H1 (cell line): ENCODE results near the gene RNF175. TPM values are rescaled to one million over a fixed set of nuclear protein-coding genes. Genes with fewer than 3 reads are reported as not detected.

Source experiments
- CREB1 ChIP-seq: IDR thresholded peaks from 2 replicates; pipeline ENCODE4 v1.6.1; 2012; ENCODE audit warnings: inconsistent platforms
- CTBP2 ChIP-seq: IDR thresholded peaks from 2 replicates; pipeline ENCODE4 v1.7.0; 2011; ENCODE audit warnings: borderline replicate concordance, mild to moderate bottlenecking, moderate library complexity, mixed read lengths, low read length; ENCODE audit not compliant: insufficient read depth, insufficient read length
- HDAC6 ChIP-seq: IDR thresholded peaks from one replicate; pipeline ENCODE4 v1.7.1; 2012; ENCODE audit warnings: low read depth, mild to moderate bottlenecking, inconsistent platforms, low read length, moderate library complexity
- JUN ChIP-seq: IDR thresholded peaks from 2 replicates; pipeline ENCODE4 v1.6.1; 2011; ENCODE audit warnings: low read depth, mild to moderate bottlenecking, improper control_type of control experiment, low read length
- KDM5A ChIP-seq: fragments of 200-600 bp; IDR thresholded peaks from 2 replicates; pipeline ENCODE4 v1.7.1; 2012; ENCODE audit warnings: mild to moderate bottlenecking, low read length, inconsistent platforms, mixed read lengths
- TAF1 ChIP-seq: IDR thresholded peaks from 2 replicates; pipeline ENCODE4 v1.6.1; 2011; ENCODE audit warnings: mild to moderate bottlenecking, low read depth, low read length
- ZNF274 ChIP-seq: IDR thresholded peaks from 2 replicates; pipeline ENCODE4 v1.7.0; 2012; ENCODE audit warnings: low read length, borderline replicate concordance; ENCODE audit errors: extremely low read depth
- polyA plus RNA-seq, 7 experiments: library from polyadenylated mRNA; depleted of rRNA in 3 of 7; stranded (reverse) in 5 of 7; unstranded in 2 of 7; fragments of >200 nt in 5 of 7; fragments of 200-250 nt in 2 of 7; gene quantifications; 1 replicate in 5 of 7; 2 replicates in 1 of 7; 4 replicates in 1 of 7; pipeline versions ENCODE4 v1.2.1 to v1.2.3, GENCODE V29; 2011 to 2013; ENCODE audit warnings: missing spikeins in 2 of 7, mixed read lengths in 2 of 7
- total RNA-seq: library from RNA; stranded (reverse); fragmentation: NEBNext Ultra II Directional; extraction: Animal tissue kit (Norgen Biotek cat#: 25700); gene quantifications from 2 replicates; pipeline ENCODE4 v1.2.1, GENCODE V29; 2021
- TF ChIP-seq, protein P1 (sequence below): fragments of 300-600 bp; sonication (generic); IDR thresholded peaks from 2 replicates; pipeline ENCODE4 v1.7.1; 2012; ENCODE audit warnings: low read length, moderate library complexity, mild to moderate bottlenecking, inconsistent platforms; ENCODE audit not compliant: insufficient replicate concordance
- TF ChIP-seq, protein P2 (sequence below): IDR thresholded peaks from 2 replicates; pipeline ENCODE4 v1.6.1; 2011; ENCODE audit warnings: low read depth, mild to moderate bottlenecking, low read length; ENCODE audit not compliant: insufficient read depth
- TF ChIP-seq, protein P3 (sequence below): IDR thresholded peaks from 2 replicates; pipeline ENCODE4 v1.6.1; 2012; ENCODE audit warnings: inconsistent platforms

The RNF175 gene
- total and polyA plus RNA-seq, 2 of the 8 experiments (the other 6 are each of a cell fraction or from before 2014, with no cell fraction given) = 7.9 to 9.8 TPM

DNA sequence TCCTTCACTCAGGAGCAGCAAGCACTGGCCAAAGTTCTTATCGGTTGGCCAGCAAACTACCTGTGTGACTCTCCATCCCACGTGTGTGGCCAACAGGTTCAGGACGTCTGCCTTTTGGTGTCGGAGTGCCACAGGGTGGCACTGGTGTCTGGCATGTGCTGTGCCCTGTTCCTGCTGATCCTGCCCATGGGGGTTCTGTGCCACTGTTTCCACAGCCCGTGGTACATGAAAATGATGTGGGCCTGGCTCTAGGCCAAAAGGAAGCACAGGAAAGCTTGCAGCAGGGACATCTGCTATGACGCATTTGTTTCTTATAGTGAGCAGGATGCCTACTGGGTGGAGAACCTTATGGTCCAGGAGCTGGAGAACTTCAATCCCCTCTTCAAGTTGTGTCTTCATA lies 80.3 kb downstream of the RNF175 start (continued):
- TF ChIP-seq, protein P1, sequence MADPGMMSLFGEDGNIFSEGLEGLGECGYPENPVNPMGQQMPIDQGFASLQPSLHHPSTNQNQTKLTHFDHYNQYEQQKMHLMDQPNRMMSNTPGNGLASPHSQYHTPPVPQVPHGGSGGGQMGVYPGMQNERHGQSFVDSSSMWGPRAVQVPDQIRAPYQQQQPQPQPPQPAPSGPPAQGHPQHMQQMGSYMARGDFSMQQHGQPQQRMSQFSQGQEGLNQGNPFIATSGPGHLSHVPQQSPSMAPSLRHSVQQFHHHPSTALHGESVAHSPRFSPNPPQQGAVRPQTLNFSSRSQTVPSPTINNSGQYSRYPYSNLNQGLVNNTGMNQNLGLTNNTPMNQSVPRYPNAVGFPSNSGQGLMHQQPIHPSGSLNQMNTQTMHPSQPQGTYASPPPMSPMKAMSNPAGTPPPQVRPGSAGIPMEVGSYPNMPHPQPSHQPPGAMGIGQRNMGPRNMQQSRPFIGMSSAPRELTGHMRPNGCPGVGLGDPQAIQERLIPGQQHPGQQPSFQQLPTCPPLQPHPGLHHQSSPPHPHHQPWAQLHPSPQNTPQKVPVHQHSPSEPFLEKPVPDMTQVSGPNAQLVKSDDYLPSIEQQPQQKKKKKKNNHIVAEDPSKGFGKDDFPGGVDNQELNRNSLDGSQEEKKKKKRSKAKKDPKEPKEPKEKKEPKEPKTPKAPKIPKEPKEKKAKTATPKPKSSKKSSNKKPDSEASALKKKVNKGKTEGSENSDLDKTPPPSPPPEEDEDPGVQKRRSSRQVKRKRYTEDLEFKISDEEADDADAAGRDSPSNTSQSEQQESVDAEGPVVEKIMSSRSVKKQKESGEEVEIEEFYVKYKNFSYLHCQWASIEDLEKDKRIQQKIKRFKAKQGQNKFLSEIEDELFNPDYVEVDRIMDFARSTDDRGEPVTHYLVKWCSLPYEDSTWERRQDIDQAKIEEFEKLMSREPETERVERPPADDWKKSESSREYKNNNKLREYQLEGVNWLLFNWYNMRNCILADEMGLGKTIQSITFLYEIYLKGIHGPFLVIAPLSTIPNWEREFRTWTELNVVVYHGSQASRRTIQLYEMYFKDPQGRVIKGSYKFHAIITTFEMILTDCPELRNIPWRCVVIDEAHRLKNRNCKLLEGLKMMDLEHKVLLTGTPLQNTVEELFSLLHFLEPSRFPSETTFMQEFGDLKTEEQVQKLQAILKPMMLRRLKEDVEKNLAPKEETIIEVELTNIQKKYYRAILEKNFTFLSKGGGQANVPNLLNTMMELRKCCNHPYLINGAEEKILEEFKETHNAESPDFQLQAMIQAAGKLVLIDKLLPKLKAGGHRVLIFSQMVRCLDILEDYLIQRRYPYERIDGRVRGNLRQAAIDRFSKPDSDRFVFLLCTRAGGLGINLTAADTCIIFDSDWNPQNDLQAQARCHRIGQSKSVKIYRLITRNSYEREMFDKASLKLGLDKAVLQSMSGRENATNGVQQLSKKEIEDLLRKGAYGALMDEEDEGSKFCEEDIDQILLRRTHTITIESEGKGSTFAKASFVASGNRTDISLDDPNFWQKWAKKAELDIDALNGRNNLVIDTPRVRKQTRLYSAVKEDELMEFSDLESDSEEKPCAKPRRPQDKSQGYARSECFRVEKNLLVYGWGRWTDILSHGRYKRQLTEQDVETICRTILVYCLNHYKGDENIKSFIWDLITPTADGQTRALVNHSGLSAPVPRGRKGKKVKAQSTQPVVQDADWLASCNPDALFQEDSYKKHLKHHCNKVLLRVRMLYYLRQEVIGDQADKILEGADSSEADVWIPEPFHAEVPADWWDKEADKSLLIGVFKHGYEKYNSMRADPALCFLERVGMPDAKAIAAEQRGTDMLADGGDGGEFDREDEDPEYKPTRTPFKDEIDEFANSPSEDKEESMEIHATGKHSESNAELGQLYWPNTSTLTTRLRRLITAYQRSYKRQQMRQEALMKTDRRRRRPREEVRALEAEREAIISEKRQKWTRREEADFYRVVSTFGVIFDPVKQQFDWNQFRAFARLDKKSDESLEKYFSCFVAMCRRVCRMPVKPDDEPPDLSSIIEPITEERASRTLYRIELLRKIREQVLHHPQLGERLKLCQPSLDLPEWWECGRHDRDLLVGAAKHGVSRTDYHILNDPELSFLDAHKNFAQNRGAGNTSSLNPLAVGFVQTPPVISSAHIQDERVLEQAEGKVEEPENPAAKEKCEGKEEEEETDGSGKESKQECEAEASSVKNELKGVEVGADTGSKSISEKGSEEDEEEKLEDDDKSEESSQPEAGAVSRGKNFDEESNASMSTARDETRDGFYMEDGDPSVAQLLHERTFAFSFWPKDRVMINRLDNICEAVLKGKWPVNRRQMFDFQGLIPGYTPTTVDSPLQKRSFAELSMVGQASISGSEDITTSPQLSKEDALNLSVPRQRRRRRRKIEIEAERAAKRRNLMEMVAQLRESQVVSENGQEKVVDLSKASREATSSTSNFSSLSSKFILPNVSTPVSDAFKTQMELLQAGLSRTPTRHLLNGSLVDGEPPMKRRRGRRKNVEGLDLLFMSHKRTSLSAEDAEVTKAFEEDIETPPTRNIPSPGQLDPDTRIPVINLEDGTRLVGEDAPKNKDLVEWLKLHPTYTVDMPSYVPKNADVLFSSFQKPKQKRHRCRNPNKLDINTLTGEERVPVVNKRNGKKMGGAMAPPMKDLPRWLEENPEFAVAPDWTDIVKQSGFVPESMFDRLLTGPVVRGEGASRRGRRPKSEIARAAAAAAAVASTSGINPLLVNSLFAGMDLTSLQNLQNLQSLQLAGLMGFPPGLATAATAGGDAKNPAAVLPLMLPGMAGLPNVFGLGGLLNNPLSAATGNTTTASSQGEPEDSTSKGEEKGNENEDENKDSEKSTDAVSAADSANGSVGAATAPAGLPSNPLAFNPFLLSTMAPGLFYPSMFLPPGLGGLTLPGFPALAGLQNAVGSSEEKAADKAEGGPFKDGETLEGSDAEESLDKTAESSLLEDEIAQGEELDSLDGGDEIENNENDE = no peak
- TF ChIP-seq, protein P2, sequence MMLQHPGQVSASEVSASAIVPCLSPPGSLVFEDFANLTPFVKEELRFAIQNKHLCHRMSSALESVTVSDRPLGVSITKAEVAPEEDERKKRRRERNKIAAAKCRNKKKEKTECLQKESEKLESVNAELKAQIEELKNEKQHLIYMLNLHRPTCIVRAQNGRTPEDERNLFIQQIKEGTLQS = no peak
- TF ChIP-seq TAF1 (no peak), CTBP2 (no peak), CREB1 (no peak), JUN (no peak), HDAC6 (no peak), KDM5A (no peak), ZNF274 (no peak)
- TF ChIP-seq, protein P3, sequence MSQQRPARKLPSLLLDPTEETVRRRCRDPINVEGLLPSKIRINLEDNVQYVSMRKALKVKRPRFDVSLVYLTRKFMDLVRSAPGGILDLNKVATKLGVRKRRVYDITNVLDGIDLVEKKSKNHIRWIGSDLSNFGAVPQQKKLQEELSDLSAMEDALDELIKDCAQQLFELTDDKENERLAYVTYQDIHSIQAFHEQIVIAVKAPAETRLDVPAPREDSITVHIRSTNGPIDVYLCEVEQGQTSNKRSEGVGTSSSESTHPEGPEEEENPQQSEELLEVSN = no peak
